Chondrocyte (in vitro differentiated cells): ENCODE results near the gene USP7. TPM values are rescaled to one million over a fixed set of nuclear protein-coding genes. Genes with fewer than 3 reads are reported as not detected.

Experiments
- DNase-seq: peaks from one replicate; pipeline ENCODE4 v3.0.0; 2021; ENCODE audit warnings: mixed read lengths, low spot score
- H3K27ac Mint-ChIP-seq: one replicate; pipeline ENCODE4 v1.8.0; 2021; ENCODE audit warnings: mild to moderate bottlenecking, moderate library complexity, mixed read lengths; ENCODE audit not compliant: unreplicated experiment
- H3K27me3 Mint-ChIP-seq: 2 replicates; pipeline ENCODE4 v1.8.0; 2021; ENCODE audit warnings: low read depth, mixed read lengths
- H3K36me3 Mint-ChIP-seq: 2 replicates; pipeline ENCODE4 v1.8.0; 2021; ENCODE audit warnings: low read depth, mixed read lengths
- H3K4me1 Mint-ChIP-seq: 2 replicates; pipeline ENCODE4 v1.8.0; 2021; ENCODE audit warnings: low read depth, mild to moderate bottlenecking, mixed read lengths
- H3K4me3 Mint-ChIP-seq: one replicate; pipeline ENCODE4 v1.8.0; 2021; ENCODE audit warnings: mild to moderate bottlenecking, moderate library complexity, mixed read lengths; ENCODE audit not compliant: unreplicated experiment
- H3K9me3 Mint-ChIP-seq: 2 replicates; pipeline ENCODE4 v1.8.0; 2021; ENCODE audit warnings: low read depth, mixed read lengths
- CTCF ChIP-seq: fragments of 200-600 bp; sonication (generic); IDR thresholded peaks from 2 replicates; pipeline ENCODE4 v1.5.0; 2021; ENCODE audit warnings: antibody characterized with exemption, mild to moderate bottlenecking, moderate library complexity
- total RNA-seq: library from RNA; stranded (reverse); gene quantifications from 3 replicates; pipeline ENCODE4 v1.2.1, GENCODE V29; 2021

Gene USP7
- total RNA-seq, 1 donor from 2014 or later = 90.6 TPM

GRCh38 chr16:8864480-8865110 lies 99.1 kb downstream of the USP7 start:
- Mint-ChIP-seq H3K9me3 (no peaks in the 10 kb centered on the region), H3K4me1 (peaks cover 81% of the 10 kb centered on the region), H3K4me3 (peak overlapping the region; percentile 41), H3K36me3 (no peaks in the 10 kb centered on the region), H3K27ac (peak overlapping the region; percentile 86), H3K27me3 (no peaks in the 10 kb centered on the region)
- no peak for TF ChIP-seq CTCF
- DNase-seq = no peak

- Mint-ChIP-seq H3K27ac (peak overlapping the region; percentile 86), H3K4me3 (peak overlapping the region; percentile 1), H3K27me3 (no peaks in the 10 kb centered on the region), H3K36me3 (peaks cover 1% of the 10 kb centered on the region), H3K4me1 (peaks cover 84% of the 10 kb centered on the region), H3K9me3 (no peaks in the 10 kb centered on the region)
- DNase-seq = no peak
- peak; percentile 33 for TF ChIP-seq CTCF
Observed at GRCh38 chr16:8863594-8864424, 99.9 kb downstream of the USP7 start.

- Mint-ChIP-seq H3K4me1 (peaks cover 85% of the 10 kb centered on the region), H3K27me3 (no peaks in the 10 kb centered on the region), H3K36me3 (peaks cover 9% of the 10 kb centered on the region), H3K27ac (peak overlapping the region; percentile 75), H3K4me3 (no peak overlapping the region), H3K9me3 (no peaks in the 10 kb centered on the region)
- TF ChIP-seq CTCF = no peak
- peak; percentile 56 for DNase-seq
Observed at GRCh38 chr16:8862309-8863130, 101.2 kb downstream of the USP7 start.

GRCh38 chr16:8861563-8862308 lies 102.0 kb downstream of the USP7 start:
- Mint-ChIP-seq H3K4me3 (no peak overlapping the region), H3K27me3 (no peaks in the 10 kb centered on the region), H3K4me1 (peaks cover 80% of the 10 kb centered on the region), H3K27ac (peak overlapping the region; percentile 85), H3K9me3 (no peaks in the 10 kb centered on the region), H3K36me3 (peaks cover 11% of the 10 kb centered on the region)
- DNase-seq = peak; percentile 84
- no peak for TF ChIP-seq CTCF
